IMR-90 (cell line): ENCODE measurements around the gene DPPA3.

Experiments used
- FOS ChIP-seq: fragments of 150-350 bp; IDR thresholded peaks from 2 replicates; pipeline ENCODE4 v1.6.1; 2016; ENCODE audit warnings: low read depth, low read length
- POLR2A ChIP-seq: IDR thresholded peaks from 2 replicates; pipeline ENCODE4 v1.6.1; 2012; ENCODE audit warnings: mild to moderate bottlenecking, low read depth, low read length
- RCOR1 ChIP-seq: IDR thresholded peaks from 2 replicates; pipeline ENCODE4 v1.6.1; 2012; ENCODE audit warnings: mild to moderate bottlenecking, low read length, improper control_type of control experiment; ENCODE audit not compliant: insufficient replicate concordance
- TF ChIP-seq, protein P1 (sequence below): conservative IDR thresholded peaks from 2 replicates; pipeline ENCODE4 v1.5.1; 2012; ENCODE audit warnings: mild to moderate bottlenecking, low read depth, low read length, improper control_type of control experiment

- TF ChIP-seq POLR2A, result no peak
- TF ChIP-seq, protein P1, sequence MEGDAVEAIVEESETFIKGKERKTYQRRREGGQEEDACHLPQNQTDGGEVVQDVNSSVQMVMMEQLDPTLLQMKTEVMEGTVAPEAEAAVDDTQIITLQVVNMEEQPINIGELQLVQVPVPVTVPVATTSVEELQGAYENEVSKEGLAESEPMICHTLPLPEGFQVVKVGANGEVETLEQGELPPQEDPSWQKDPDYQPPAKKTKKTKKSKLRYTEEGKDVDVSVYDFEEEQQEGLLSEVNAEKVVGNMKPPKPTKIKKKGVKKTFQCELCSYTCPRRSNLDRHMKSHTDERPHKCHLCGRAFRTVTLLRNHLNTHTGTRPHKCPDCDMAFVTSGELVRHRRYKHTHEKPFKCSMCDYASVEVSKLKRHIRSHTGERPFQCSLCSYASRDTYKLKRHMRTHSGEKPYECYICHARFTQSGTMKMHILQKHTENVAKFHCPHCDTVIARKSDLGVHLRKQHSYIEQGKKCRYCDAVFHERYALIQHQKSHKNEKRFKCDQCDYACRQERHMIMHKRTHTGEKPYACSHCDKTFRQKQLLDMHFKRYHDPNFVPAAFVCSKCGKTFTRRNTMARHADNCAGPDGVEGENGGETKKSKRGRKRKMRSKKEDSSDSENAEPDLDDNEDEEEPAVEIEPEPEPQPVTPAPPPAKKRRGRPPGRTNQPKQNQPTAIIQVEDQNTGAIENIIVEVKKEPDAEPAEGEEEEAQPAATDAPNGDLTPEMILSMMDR, result no peak
- TF ChIP-seq RCOR1, result no peak
- no peak for TF ChIP-seq FOS
Measured at GRCh38 chr12:7723926-7724325, 12.7 kb downstream of the DPPA3 start.
